GM20431 (cell line): Measurements from ENCODE around the gene RNF144B.
"Not testable (repeated sequence)": the region's sequence is repeated elsewhere in the genome, so short reads cannot be mapped to it uniquely, and the experiment has no call there.

Experiments used
- in situ Hi-C: fragments of 300-500 bp; cut with MseI, MboI; formaldehyde crosslinking; loops from one replicate; pipeline ENCODE4 v1.15.0; 2020; ENCODE audit warnings: low sequenced_read_pairs; ENCODE audit not compliant: unreplicated experiment

RNF144B gene

GRCh38 chr6:18432619-18433018, 45.5 kb downstream of the RNF144B start:
- in situ Hi-C loops, result no loop called here

DNA sequence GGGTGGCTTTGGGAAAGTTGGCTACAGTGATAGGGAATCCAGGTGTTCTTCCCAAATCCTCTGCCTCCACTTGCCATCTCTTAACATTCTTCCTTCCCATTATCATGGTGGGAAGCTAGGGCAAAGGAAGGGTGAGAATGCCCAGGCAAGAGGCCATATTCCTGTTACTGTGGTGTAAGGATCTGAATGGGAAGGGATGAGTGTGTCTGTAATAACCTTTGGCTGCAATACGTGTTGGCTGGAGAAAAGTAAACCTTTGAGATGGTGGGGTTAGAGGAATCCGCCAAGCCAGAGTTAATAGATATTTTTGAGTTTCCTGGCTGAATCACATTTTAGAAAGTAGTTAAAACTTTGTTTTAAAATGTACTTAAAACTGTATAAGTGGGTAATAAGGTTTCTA, 45.9 kb downstream of the RNF144B start:
- in situ Hi-C loops, result no loop called here

DNA sequence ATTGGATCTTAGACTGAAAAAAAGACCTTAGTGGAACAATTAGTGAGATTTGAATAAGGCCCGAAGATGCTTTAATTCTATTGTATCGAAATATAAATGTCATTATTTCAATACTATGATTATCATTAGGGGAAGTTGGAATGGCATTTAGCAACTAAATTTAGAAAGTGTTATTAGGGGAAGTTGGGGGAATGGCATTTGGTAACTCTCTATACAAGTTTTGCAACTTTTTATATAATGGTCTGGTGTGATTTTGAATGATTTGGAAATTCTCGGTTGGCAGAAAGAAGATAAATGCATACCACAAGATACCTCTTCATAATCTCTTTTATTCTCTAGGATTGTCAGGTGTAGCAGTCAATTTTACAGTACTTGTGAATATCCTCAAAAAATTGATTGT, 49.2 kb downstream of the RNF144B start:
- in situ Hi-C loops, result no loop called here

GRCh38 chr6:18439581-18439980, 52.4 kb downstream of the RNF144B start:
- in situ Hi-C loops, result no loop called here

DNA sequence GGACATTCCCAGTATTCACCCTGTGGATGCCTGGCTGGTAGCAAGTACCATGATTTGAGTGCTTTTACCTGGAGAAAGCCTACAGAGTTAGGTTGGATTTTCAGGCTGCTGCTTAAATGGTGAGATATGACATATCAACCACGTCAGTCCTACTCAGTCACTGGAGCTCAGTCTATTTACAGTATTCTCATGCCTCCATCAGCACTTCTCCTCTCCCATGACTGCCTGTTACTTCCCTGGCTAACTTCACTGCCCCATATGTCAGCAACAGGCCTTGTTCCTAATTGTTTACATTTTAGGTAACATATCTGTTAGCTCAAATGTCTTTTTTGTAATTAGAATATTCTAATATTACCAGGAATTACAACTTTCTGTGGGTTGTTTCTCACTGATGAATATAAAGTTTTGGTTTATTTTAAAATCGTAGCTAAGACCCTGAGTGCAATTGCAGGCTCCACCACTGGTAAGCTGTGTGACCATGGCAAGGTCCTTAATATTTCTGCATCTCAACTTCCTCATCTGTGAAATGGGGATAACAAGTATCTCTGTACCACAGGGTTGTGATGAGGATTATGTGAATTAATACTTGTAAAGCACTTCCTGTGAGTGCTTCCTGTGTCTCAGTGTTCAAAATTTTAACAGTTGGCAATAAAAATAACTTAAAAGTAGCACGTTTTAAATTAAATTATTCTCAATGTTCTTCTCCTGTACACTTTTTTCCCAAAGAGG, 54.3 kb downstream of the RNF144B start:
- in situ Hi-C loops, result no loop called here

DNA sequence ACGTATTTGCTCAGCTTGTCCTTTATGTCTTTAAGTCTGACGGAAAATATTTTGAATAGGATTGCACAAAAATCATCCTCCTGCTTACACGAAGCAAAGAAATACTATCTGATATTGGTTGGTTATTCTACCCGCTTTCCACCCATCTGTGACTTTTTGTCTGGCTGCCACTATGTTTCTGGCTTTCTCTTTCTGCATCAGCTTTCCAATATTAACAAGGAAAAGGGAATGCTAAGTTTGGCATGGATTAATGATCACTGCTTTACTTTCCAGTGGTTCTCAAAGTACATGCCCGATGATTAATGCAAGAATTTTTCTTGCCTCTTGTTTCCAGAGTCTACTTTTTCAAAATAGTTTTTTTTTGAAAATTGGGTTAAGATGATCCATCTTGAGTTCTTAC, 57.0 kb downstream of the RNF144B start:
- in situ Hi-C loops, result no loop called here

- in situ Hi-C loops, result no loop called here
Measured at GRCh38 chr6:18445228-18445627, 58.1 kb downstream of the RNF144B start.

- in situ Hi-C loops, result no loop called here
Measured at GRCh38 chr6:18446771-18447170, 59.6 kb downstream of the RNF144B start.

DNA sequence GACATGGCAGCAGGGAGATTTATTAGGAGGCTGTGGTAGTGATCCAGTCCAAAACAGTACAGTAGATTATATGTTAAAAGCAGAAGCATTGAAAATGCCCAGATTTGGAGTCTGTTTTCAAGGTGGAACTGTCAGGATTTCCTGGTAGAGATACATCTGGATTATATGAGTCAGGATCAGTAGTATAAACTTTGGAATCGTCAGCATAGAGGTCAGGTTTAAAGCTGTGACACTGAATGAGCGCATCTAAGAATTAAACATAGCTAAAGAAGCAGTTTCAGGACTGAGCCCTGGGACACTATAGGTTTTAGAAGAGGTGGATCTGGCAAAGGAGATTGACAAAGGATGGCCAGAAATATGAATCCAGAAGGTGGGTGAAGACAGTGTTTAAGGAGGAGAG, 60.4 kb downstream of the RNF144B start:
- in situ Hi-C loops, result no loop called here

- in situ Hi-C loops, result no loop called here
Measured at GRCh38 chr6:18451756-18452155, 64.6 kb downstream of the RNF144B start.

DNA sequence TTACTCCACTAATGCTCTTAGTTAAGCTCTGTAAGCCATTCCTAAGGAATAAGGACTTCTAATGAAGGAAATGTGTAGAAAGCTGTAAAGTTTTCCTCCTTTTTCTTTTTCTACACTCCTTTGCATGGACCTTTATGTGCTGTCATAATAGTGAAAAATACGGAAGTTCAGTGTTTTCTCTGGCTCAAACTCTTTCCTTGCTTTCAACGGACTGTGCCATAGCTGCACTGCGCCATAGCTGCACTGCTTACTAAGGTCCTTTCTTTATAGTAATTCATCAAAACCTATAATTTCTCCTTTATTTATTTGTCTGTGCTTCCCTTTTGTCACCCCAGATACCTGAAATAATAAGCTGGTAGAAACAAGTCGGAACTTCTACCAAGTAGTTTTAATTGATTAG, 67.3 kb downstream of the RNF144B start:
- in situ Hi-C loops, result no loop called here

GRCh38 chr6:18457065-18457737, 70.1 kb downstream of the RNF144B start:
- in situ Hi-C loops, result no loop called here

DNA sequence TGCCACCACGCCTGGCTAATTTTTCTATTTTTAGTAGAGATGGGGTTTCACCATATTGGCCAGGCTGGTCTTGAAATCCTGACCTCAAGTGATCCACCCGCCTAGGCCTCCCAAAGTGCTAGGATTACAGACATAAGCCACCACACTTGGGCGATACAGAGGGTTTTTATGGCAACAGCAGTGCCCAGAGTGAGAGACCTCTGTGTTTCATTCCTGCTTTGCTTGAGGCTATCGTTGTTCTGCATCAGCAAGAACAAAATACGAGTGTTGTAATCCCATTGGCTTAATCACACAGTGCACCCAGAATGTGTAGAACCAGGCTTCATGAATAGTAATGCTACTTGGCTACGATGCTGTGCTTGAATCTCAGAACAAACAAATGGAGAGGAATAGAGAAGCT, 70.9 kb downstream of the RNF144B start:
- in situ Hi-C loops, result not testable (repeated sequence)

DNA sequence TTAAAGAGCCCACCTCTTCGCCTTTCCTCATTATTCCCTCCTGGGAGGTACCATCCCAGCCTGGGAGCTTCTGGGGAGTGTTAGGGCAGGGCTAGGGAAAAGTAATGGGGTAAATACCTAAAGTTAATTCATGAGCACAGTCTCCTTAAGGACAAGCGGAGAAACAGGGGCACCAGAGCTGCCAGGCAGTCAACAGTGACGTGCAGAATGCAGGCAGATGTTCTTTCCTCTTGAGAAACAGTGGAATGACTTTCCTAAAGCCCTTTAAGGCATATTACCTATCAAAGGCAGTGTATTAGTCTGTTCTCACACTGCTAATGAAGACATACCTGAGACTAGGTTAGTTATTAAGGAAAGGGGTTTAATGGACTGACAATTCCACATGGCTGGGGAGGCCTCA, 76.3 kb downstream of the RNF144B start:
- in situ Hi-C loops, result no loop called here

DNA sequence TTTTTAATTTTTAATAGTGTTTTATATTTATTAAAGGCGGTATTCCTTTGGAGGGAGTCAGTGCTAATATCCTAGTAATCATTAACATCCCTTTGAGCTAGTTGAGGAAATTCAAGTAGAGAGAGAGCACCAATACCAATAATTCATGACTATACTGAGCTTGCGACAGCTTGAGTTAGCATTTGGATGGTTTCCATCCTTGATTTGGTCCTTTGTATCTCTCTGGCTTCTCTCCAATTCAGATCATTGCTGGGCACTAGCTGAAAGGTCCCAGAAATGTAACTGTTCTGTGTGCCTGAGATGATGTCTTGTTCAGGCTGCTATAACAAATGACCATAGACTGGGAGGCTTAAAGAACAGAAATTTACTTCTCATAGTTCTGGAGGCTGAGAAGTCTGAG, 77.0 kb downstream of the RNF144B start:
- in situ Hi-C loops, result no loop called here

DNA sequence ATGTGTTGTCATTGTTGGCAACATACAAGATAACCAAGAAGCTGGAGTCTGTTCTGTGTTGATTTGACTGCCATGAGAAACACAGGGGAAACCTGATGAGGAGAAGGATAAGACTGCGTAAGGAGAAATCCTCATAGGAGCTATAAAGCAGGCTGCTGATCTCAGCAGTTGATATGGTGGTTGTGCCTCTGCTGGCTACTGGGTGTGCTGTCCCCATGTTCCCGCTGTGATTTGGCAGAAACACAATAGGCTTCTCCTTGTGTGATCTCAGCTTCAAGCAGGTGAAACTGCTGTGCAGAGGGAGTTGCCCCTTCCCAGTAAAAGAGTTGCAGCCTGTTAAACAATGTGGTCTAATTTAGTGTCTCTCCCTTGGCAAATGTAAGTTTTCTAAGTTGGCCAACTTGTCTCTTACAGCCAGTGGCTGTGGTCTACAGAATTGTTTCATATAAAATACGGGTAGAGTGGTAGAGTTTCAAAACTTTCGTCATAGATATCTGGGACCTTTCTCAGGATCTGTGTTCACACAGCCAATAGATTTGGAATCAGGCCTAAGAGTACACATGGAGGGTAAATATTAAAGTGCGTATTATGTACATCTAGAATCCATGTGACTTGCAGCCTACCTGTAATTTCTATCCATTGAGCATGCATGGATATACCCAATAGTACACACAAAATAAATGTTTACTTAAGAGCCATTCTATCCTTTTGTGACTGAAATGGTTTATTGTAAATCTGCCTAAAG, 78.4 kb downstream of the RNF144B start:
- in situ Hi-C loops, result no loop called here

GRCh38 chr6:18467741-18468502, 80.8 kb downstream of the RNF144B start:
- in situ Hi-C loops, result no loop called here

DNA sequence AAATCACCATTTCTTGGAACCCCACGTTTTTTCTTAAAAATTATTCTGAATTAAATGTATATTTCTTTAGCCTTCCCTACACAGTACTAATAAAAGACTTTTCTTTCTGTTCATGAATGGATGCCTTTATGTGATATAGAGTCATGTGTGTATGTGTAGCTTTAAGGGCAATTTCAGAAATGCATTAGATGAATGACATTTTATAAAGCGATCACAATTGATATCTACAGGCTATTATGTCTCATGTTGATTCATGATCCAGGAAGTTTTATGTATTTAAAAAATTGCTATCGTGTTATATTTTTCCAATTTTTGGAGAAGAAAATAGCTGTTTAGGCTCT, 81.3 kb downstream of the RNF144B start:
- in situ Hi-C loops, result no loop called here

DNA sequence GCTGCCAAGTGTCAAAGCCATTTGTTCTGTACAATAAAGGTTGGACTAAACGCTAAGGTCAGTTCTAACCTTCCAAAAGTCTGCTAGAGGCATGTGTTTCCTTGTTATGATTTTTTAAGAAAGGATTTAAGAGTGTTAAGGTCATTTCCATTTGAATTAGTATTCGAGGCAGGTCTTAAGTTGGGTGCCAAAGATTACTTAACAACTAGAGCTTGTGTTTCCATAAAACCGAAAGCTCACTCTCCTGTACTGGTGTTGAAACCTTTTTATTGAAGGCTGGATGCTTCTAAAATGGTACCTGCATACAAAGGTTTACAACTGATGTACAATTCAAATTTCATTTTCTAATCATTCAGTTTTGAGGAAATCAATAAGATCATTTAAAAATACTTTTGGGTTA, 82.4 kb downstream of the RNF144B start:
- in situ Hi-C loops, result no loop called here

GRCh38 chr6:18471232-18471964, 84.2 kb downstream of the RNF144B start:
- in situ Hi-C loops, result no loop called here
